ENCODE measurements around the gene ARL8B.

DNA sequence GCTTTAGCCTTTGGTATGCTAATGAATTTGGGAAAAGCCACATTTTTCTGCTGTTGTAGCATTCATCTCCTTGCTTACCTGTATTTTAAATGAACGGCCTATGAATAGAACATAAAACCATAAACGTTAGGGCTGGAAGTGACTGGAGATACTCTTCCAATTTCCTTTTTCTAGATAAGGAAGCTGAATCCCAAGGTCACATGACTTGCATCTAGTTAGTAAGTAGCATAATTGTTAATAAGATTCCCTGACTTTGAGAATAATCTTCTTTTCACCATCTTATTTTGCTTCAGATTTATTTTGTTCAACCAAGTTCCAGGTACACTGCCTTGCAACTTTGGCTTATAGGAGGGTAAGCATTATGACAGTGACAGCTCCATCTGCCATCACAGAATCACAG is 44.8 kb downstream of the ARL8B start:
- no peak for TF ChIP-seq FOXM1 (IDR thresholded peaks at IDR 0.05; ENCODE audit: borderline replicate concordance)
- no peak for TF ChIP-seq SUZ12 (IDR thresholded peaks at IDR 0.05)
- TF ChIP-seq ELF4 (IDR thresholded peaks at IDR 0.05): no peak
- no peak for TF ChIP-seq ZNF384 (IDR thresholded peaks at IDR 0.05)
- TF ChIP-seq BHLHE40 (IDR thresholded peaks at IDR 0.05; ENCODE audit: borderline replicate concordance): no peak
- TF ChIP-seq LEF1 (IDR thresholded peaks at IDR 0.05; ENCODE audit: borderline replicate concordance): no peak
- no peak for TF ChIP-seq SP1 (IDR thresholded peaks at IDR 0.05)
- TF ChIP-seq NFRKB (IDR thresholded peaks at IDR 0.05): no peak
- TF ChIP-seq CTBP1 (IDR thresholded peaks at IDR 0.05; ENCODE audit: borderline replicate concordance): no peak
- TF ChIP-seq FOXA1 (IDR thresholded peaks at IDR 0.05): no peak
- no peak for TF ChIP-seq ARNT (IDR thresholded peaks at IDR 0.05)
- TF ChIP-seq FOXK2 (IDR thresholded peaks at IDR 0.05): no peak
- no peak for TF ChIP-seq HDGF (IDR thresholded peaks at IDR 0.05; ENCODE audit: borderline replicate concordance)
- TF ChIP-seq TARDBP (IDR thresholded peaks at IDR 0.05): no peak
